H9 (cell line): Measurements from ENCODE around the gene POLR3C. TPM values are rescaled to one million over a fixed set of nuclear protein-coding genes. Genes with fewer than 3 reads are reported as not detected.

Experiments
- DNase-seq: peaks from one replicate; pipeline ENCODE4 v3.0.0-alpha.2; 2017
- H2AFZ ChIP-seq: one replicate; pipeline ENCODE4 v1.6.1; 2013; ENCODE audit warnings: mild to moderate bottlenecking, low read length, control low read depth, moderate library complexity
- H2AK5ac ChIP-seq: 2 replicates; pipeline ENCODE4 v1.6.1; 2013; ENCODE audit warnings: low read length, control low read depth, mixed read lengths; ENCODE audit not compliant: insufficient read length
- H2BK120ac ChIP-seq: one replicate; pipeline ENCODE4 v1.6.1; 2013; ENCODE audit warnings: low read depth, mild to moderate bottlenecking, low read length, control low read depth, inconsistent platforms; ENCODE audit not compliant: poor library complexity, severe bottlenecking
- H2BK12ac ChIP-seq: 2 replicates; pipeline ENCODE4 v1.6.1; 2013; ENCODE audit warnings: low read length, control low read depth, mixed read lengths, low read depth; ENCODE audit not compliant: insufficient read length
- H2BK15ac ChIP-seq: 2 replicates; pipeline ENCODE4 v1.6.1; 2013; ENCODE audit warnings: low read depth, low read length, control low read depth
- H2BK20ac ChIP-seq: one replicate; pipeline ENCODE4 v1.6.1; 2013; ENCODE audit warnings: low read depth, mild to moderate bottlenecking, low read length, control low read depth, inconsistent platforms; ENCODE audit not compliant: poor library complexity, severe bottlenecking
- H2BK5ac ChIP-seq: 2 replicates; pipeline ENCODE4 v1.6.1; 2013; ENCODE audit warnings: low read length, control low read depth, mixed read lengths; ENCODE audit not compliant: insufficient read length
- H3K14ac ChIP-seq: 2 replicates; pipeline ENCODE4 v1.6.1; 2013; ENCODE audit warnings: low read length, control low read depth; ENCODE audit not compliant: insufficient read depth
- H3K18ac ChIP-seq: 2 replicates; pipeline ENCODE4 v1.6.1; 2013; ENCODE audit warnings: low read depth, mild to moderate bottlenecking, mixed read lengths, low read length, control low read depth; ENCODE audit not compliant: insufficient read length
- H3K23ac ChIP-seq: 2 replicates; pipeline ENCODE4 v1.6.1; 2013; ENCODE audit warnings: low read length, control low read depth, mixed read lengths, low read depth; ENCODE audit not compliant: insufficient read length
- H3K23me2 ChIP-seq: 2 replicates; pipeline ENCODE4 v1.6.1; 2013; ENCODE audit warnings: low read depth, mild to moderate bottlenecking, mixed read lengths, low read length, control low read depth; ENCODE audit not compliant: insufficient read length, poor library complexity, severe bottlenecking
- H3K27ac ChIP-seq: 2 replicates; pipeline ENCODE4 v1.5.1; 2013; ENCODE audit warnings: low read length, control low read depth, mixed read lengths, low read depth; ENCODE audit not compliant: insufficient read length
- H3K27me3 ChIP-seq: 2 replicates; pipeline ENCODE4 v1.6.1; 2013; ENCODE audit warnings: low read length, control low read depth, inconsistent platforms; ENCODE audit not compliant: insufficient read depth
- H3K4ac ChIP-seq: 2 replicates; pipeline ENCODE4 v1.6.1; 2013; ENCODE audit warnings: low read depth, mild to moderate bottlenecking, control low read depth, inconsistent platforms, low read length, moderate library complexity
- H3K4me1 ChIP-seq: 2 replicates; pipeline ENCODE4 v1.6.1; 2013; ENCODE audit warnings: low read length, control low read depth, inconsistent platforms; ENCODE audit not compliant: insufficient read depth
- H3K4me2 ChIP-seq: 2 replicates; pipeline ENCODE4 v1.6.1; 2013; ENCODE audit warnings: low read length, control low read depth, mixed read lengths; ENCODE audit not compliant: insufficient read length, insufficient read depth
- H3K56ac ChIP-seq: 2 replicates; pipeline ENCODE4 v1.6.1; 2013; ENCODE audit warnings: low read depth, mild to moderate bottlenecking, mixed read lengths, low read length, control low read depth; ENCODE audit not compliant: insufficient read length
- H3K79me1 ChIP-seq: 2 replicates; pipeline ENCODE4 v1.6.1; 2013; ENCODE audit warnings: low read depth, mild to moderate bottlenecking, moderate library complexity, low read length, control low read depth, inconsistent platforms; ENCODE audit not compliant: insufficient read depth, poor library complexity, severe bottlenecking
- H3K79me2 ChIP-seq: 2 replicates; pipeline ENCODE4 v1.6.1; 2013; ENCODE audit warnings: low read length, control low read depth, inconsistent platforms; ENCODE audit not compliant: insufficient read depth
- H3K9ac ChIP-seq: 2 replicates; pipeline ENCODE4 v1.6.1; 2013; ENCODE audit warnings: low read length, control low read depth, mixed read lengths; ENCODE audit not compliant: insufficient read length; ENCODE audit errors: extremely low read depth
- H3K9me3 ChIP-seq: one replicate; pipeline ENCODE4 v1.6.1; 2013; ENCODE audit warnings: low read depth, low read length, inconsistent platforms; ENCODE audit not compliant: control insufficient read depth
- H3T11ph ChIP-seq: one replicate; pipeline ENCODE4 v1.6.1; 2013; ENCODE audit warnings: mild to moderate bottlenecking, low read length, control low read depth, inconsistent platforms
- H4K20me1 ChIP-seq: one replicate; pipeline ENCODE4 v1.6.1; 2013; ENCODE audit not compliant: control insufficient read depth, insufficient read length, insufficient read depth
- H4K5ac ChIP-seq: 2 replicates; pipeline ENCODE4 v1.6.1; 2013; ENCODE audit warnings: low read depth, mild to moderate bottlenecking, mixed read lengths, low read length, control low read depth; ENCODE audit not compliant: insufficient read length
- H4K8ac ChIP-seq: replicated peaks from 2 replicates; pipeline ENCODE4 v1.6.1; 2013; ENCODE audit warnings: low read length, control low read depth, mixed read lengths, low read depth; ENCODE audit not compliant: insufficient read length
- H4K91ac ChIP-seq: 2 replicates; pipeline ENCODE4 v1.6.1; 2013; ENCODE audit warnings: low read depth, mild to moderate bottlenecking, moderate library complexity, mixed read lengths, low read length, control low read depth; ENCODE audit not compliant: insufficient read length
- H3K27ac Mint-ChIP-seq, 3 experiments: 2 replicates in 2 of 3; 3 replicates in 1 of 3; pipeline ENCODE4 v1.8.0; 2020 to 2021; ENCODE audit warnings: mixed read lengths in 3 of 3, mild to moderate bottlenecking in 1 of 3, moderate library complexity in 1 of 3
- H3K27me3 Mint-ChIP-seq: 2 replicates; pipeline ENCODE4 v1.8.0; 2021; ENCODE audit warnings: low read depth, mild to moderate bottlenecking, moderate library complexity, mixed read lengths
- H3K36me3 Mint-ChIP-seq, 3 experiments: 2 replicates in 2 of 3; 3 replicates in 1 of 3; pipeline ENCODE4 v1.8.0; 2020 to 2021; ENCODE audit warnings: low read depth in 3 of 3, mixed read lengths in 3 of 3; ENCODE audit not compliant: insufficient read depth in 1 of 3
- H3K4me1 Mint-ChIP-seq, 2 experiments: 2 replicates each; pipeline ENCODE4 v1.8.0; 2020; ENCODE audit warnings: mixed read lengths in 2 of 2
- H3K4me3 Mint-ChIP-seq, 2 experiments: 2 replicates in 1 of 2; 3 replicates in 1 of 2; pipeline ENCODE4 v1.8.0; 2020 to 2021; ENCODE audit warnings: mild to moderate bottlenecking in 2 of 2, mixed read lengths in 2 of 2, moderate library complexity in 1 of 2
- H3K9me3 Mint-ChIP-seq, 2 experiments: 2 replicates in 1 of 2; 3 replicates in 1 of 2; pipeline ENCODE4 v1.8.0; 2020; ENCODE audit warnings: mild to moderate bottlenecking in 2 of 2, mixed read lengths in 2 of 2, moderate library complexity in 1 of 2
- WGBS: extraction: QIAGEN DNeasy Blood & Tissue Kit; methylation state at CpG from one replicate; pipeline ENCODE4 v1.1.7; 2013; ENCODE audit warnings: missing lambda C conversion rate, low lambda C conversion rate, mixed read lengths; ENCODE audit not compliant: insufficient read length; ENCODE audit errors: extremely low coverage; 5-methylcytosine and 5-hydroxymethylcytosine counted together
- total RNA-seq: library from RNA; stranded (reverse); gene quantifications from 2 replicates; pipeline ENCODE4 v1.2.1, GENCODE V29; 2021
- TF ChIP-seq, protein P1 (sequence below): fragments of 200-600 bp; sonication (generic); conservative IDR thresholded peaks from 3 replicates; pipeline ENCODE4 v1.8.0; 2021; ENCODE audit warnings: antibody characterized with exemption, mild to moderate bottlenecking

The POLR3C gene
- total RNA-seq, 1 experiment from 2014 or later = 37.2 TPM

DNA sequence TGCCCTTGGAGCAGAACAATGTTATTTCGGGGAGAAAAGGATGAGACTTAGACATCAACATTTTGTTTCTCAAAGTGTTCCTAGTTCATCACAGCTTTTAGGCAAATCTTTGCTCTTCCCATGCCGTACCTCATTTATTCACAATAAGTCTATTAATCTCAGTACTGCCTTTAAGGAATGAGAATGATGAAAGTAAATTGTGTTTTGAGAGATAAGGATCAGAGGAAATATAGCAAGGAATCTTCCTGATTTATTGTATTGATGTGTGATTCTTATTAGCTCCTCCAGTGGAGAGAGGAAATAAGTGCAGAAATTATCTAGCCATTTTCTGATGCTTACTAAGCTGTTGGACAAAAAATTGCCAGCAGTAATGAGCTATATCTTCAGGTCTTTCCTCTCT, 2.0 kb downstream of the POLR3C start:
- H2BK12ac ChIP-seq = no peak overlapping the region
- Mint-ChIP-seq H3K36me3 (peaks cover 35 to 52% (median 52%) of the 10 kb centered on the region in 3 experiments), H3K27me3 (peaks cover 4% of the 10 kb centered on the region), H3K4me1 (peaks cover 7% of the 10 kb centered on the region in 2 experiments; a peak in 3 of 4 replicates), H3K4me3 (peak overlapping the region in 1 of 2 experiments; percentile 38; a peak in 1 of 5 replicates), H3K9me3 (no peaks in the 10 kb centered on the region; a peak in 1 of 5 replicates), H3K27ac (no peak overlapping the region; a peak in 1 of 7 replicates)
- no peak overlapping the region for H3K56ac ChIP-seq
- H3K4me1 ChIP-seq = no peaks in the 10 kb centered on the region
- no peak overlapping the region for H3K14ac ChIP-seq
- no peak overlapping the region for H2AFZ ChIP-seq
- no peak overlapping the region for H3K18ac ChIP-seq
- H2BK20ac ChIP-seq = no peak overlapping the region
- no peak overlapping the region for H4K8ac ChIP-seq
- H3K79me1 ChIP-seq = peaks cover 3% of the 10 kb centered on the region
- H4K91ac ChIP-seq = no peak overlapping the region
- TF ChIP-seq, protein P1, sequence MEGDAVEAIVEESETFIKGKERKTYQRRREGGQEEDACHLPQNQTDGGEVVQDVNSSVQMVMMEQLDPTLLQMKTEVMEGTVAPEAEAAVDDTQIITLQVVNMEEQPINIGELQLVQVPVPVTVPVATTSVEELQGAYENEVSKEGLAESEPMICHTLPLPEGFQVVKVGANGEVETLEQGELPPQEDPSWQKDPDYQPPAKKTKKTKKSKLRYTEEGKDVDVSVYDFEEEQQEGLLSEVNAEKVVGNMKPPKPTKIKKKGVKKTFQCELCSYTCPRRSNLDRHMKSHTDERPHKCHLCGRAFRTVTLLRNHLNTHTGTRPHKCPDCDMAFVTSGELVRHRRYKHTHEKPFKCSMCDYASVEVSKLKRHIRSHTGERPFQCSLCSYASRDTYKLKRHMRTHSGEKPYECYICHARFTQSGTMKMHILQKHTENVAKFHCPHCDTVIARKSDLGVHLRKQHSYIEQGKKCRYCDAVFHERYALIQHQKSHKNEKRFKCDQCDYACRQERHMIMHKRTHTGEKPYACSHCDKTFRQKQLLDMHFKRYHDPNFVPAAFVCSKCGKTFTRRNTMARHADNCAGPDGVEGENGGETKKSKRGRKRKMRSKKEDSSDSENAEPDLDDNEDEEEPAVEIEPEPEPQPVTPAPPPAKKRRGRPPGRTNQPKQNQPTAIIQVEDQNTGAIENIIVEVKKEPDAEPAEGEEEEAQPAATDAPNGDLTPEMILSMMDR = no peak
- H3T11ph ChIP-seq = no peak overlapping the region
- H2BK120ac ChIP-seq = no peak overlapping the region
- H3K4me2 ChIP-seq = no peak overlapping the region
- H2BK15ac ChIP-seq = no peak overlapping the region
- no peak for DNase-seq
- WGBS = no CpG with 5 or more reads among the region's 2 CpGs
- no peak overlapping the region for H3K9ac ChIP-seq
- H3K23ac ChIP-seq = no peak overlapping the region
- no peak overlapping the region for H2BK5ac ChIP-seq
- H3K27me3 ChIP-seq = no peaks in the 10 kb centered on the region
- peaks cover 3% of the 10 kb centered on the region; the same call in 1 of the 2 replicates for H3K79me2 ChIP-seq
- peaks cover 7% of the 10 kb centered on the region for H3K23me2 ChIP-seq
- no peaks in the 10 kb centered on the region for H3K9me3 ChIP-seq
- no peak overlapping the region for H3K4ac ChIP-seq
- no peak overlapping the region for H3K27ac ChIP-seq
- no peaks in the 10 kb centered on the region for H4K20me1 ChIP-seq
- H2AK5ac ChIP-seq = no peak overlapping the region
- no peak overlapping the region for H4K5ac ChIP-seq
